Transverse colon (tissue), 4 donors: ENCODE data around the gene PLXNC1.

Experiments used
- CTCF ChIP-seq, 5 experiments: fragments of 200-600 bp in 3 of 5; fragments of 450-650 bp in 2 of 5; sonication (generic) in 3 of 5; IDR thresholded peaks; 1 replicate in 2 of 5; 2 replicates in 3 of 5; pipeline ENCODE4 v1.5.1; 2016 to 2017; ENCODE audit warnings: antibody characterized with exemption in 5 of 5, inconsistent platforms in 3 of 5, mild to moderate bottlenecking in 2 of 5, moderate library complexity in 1 of 5
- POLR2A ChIP-seq: fragments of 450-650 bp; IDR thresholded peaks from one replicate; pipeline ENCODE4 v1.6.1; 2016; ENCODE audit warnings: antibody characterized with exemption, mild to moderate bottlenecking, moderate library complexity
- POLR2AphosphoS5 ChIP-seq, 3 donors: sonication (generic); formaldehyde crosslinking; IDR thresholded peaks; one replicate each; pipeline ENCODE4 v1.6.1; 2016; ENCODE audit warnings: antibody characterized with exemption in 3 of 3

- TF ChIP-seq CTCF (IDR thresholded peaks at IDR 0.05): no peak
- no peak for TF ChIP-seq POLR2AphosphoS5 (IDR thresholded peaks at IDR 0.05)
- TF ChIP-seq POLR2A: no peak
Measured at GRCh38 chr12:94109160-94109559, 39.2 kb upstream of the PLXNC1 start.
